HG02885 (cell line): ENCODE measurements around the gene CLEC4M.
"Not testable (repeated sequence)": the region's sequence is repeated elsewhere in the genome, so short reads cannot be mapped to it uniquely, and the experiment has no call there.

Experiments used
- ATAC-seq: cut with Tn5 transposase; IDR thresholded peaks from one replicate; pipeline ENCODE4 v1.9.1; 2021; ENCODE audit warnings: mild to moderate bottlenecking; ENCODE audit not compliant: unreplicated experiment, poor library complexity

The CLEC4M gene

DNA sequence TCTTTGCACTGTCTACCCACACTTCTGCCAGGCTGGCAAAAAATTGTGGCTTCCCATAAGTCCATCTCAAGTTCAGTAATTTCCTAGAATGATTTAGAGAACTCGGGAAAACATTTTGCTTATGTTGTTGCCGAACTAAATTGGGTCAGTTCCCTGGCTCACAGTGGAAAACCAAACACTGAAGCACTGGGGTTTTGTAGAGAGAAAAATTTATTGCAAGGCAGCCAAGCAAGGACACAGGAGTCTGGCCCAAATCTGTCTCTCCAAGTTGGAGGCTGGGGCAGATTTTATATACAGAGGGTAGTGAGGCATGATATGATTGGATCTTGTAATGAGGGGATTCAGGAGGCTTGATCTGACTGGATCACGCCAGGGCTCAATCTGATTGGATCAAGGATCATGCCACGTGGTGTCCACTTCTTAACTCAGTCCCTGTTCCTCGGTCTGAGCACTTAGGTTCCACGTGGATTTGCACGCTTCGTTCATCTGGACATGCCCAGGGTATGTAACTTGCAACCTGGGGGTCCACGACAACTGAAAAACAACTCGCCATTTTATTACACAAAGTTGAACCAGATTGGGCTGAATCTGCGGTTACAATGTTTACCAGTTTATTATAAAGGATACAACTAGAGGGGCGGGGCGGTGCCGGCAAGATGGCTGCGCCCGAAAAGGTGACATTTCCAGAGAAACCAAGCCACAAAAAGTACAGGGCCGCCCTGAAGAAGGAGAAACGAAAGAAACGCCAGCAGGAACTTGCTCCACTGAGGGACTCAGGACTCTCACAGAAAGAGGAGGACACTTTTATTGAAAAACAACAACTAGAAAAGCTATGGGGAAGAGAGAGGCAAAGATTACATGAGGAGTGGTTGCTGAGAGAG is 23.0 kb upstream of the CLEC4M start:
- ATAC-seq: no peak

DNA sequence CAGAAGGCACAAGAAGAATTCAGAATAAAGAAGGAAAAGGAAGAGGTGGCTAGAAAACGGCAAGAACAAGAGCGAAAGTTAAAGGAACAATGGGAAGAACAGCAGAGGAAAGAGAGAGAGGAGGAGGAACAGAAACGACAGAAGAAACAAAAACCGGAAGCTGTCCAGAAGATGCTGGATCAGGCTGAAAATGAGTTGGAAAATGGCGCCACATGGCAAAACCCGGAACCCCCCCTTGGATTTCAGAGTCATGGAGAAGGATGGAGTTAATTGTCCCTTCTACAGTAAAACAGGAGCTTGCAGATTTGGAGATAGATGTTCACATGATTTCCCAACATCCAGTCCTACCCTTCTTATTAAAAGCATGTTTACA is 22.4 kb upstream of the CLEC4M start:
- no peak for ATAC-seq

DNA sequence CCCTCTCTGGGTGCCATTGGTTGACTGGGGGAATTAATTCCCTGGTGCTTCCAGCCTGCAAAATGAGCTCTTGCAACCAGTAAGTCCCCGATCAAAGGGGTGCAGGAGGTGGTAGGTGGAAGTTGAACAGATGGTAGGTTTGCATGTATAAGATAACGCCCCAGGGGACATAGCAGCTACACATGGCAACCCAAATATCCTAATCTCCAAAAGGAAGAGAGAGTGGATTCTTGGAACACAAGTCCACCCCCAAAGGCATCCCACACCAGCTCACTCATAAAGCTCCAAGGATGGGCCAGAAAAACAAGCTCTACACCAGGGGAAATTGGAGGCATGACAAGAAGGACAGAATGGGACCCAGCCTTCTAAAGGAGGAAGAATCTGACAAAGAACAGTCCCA is 20.5 kb upstream of the CLEC4M start:
- no peak for ATAC-seq

DNA sequence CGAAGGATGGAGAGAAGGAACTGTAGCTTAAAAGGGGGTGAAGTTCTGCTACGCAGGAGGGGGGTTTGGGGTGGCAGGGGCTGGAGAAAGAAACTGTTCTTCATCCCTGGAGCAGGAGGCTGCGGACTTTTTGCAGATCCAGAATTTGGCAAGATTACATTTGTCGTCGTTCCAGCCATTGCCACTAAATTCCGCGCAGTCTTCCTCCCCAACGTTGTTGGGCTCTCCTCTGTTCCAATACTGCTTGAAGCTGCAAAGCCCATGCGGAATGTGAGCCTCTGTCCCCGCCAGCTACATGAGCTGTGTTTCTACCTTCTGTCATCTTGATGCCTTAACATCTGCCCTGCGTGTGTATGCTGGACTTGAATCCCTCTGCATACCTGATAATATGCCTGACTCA is 20.1 kb upstream of the CLEC4M start:
- ATAC-seq: no peak

DNA sequence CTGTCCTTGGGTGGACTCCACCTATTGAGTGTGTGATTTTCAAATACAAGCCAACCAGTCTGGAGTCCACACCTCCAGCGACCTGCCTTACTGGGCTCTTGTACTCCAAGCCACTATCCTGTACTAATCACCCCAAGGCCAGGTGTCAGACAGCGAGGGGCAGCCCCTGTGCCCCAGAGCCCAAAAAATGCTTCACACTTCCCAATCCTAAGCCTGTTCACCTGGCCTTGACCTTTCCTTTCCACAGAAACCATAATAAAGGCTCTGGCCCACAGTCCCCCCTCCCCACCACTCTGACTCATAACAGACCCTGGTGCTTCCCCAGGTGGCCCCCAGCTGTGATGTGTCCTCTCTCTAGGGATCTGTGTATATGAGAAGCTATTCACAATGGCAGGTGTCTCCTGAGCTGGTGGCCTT is 19.6 kb upstream of the CLEC4M start:
- ATAC-seq: no peak

DNA sequence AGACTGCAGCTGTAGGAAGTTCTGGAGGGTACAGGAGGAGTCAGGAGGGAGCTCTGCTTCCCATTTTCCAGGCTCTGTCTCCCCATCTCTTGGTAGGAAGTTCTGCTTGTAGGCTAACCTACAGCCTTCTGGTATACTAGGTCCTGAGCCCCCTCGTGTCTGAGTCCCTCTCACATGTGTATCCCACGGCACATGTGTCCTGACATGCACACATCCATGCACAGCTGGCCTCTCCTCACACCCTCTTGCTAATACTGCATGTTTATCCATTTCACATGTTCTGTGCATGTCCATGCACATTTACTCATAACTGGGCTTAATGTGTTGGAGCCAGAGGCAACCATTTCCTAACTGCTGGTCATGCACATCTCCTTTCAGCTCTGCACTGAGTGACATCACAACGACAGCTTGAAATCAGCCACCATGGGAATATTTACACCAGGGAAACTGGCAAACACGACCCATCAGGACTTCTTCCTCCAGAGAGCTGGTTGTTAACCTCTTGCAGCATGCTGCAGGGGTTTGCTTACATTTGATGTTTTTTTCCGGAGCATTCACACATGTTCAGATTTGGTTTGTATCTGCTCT is 18.8 kb upstream of the CLEC4M start:
- no peak for ATAC-seq

DNA sequence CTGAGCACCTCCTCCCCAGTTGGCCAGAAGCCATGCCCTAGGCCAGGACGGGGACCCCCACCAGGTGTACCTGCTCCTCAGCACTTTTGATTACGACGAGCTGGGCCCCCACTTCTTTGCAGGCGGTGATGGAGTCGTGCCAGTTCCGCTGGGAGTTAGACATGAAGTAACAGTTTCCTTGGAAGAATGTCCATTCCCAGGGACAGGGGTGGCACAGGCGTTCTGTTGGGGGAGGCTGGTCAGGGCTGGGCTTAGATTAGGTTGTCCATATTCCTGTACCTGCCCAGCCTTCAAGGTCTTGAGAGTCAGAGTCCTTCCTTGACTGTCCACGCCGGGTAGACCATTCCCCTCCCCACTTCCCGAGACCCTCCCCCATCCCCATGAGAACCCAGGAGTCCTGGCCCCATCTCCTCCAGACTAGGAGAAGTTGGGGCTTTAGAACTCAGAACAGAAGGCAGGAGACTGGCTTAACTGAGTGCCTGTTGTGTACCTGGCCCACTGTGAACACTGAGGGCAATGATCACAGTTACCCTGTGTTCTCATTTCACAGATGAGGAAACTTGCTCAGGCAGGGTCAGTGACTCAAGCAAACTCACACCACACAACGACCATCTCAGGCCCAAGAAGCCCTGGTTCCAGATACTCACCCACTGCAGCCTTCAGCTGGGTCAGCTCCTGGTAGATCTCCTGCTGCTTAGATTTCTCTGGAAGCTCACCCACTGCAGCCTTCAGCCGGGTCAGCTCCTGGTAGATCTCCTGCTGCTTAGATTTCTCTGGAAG is 18.0 kb upstream of the CLEC4M start:
- no peak for ATAC-seq

DNA sequence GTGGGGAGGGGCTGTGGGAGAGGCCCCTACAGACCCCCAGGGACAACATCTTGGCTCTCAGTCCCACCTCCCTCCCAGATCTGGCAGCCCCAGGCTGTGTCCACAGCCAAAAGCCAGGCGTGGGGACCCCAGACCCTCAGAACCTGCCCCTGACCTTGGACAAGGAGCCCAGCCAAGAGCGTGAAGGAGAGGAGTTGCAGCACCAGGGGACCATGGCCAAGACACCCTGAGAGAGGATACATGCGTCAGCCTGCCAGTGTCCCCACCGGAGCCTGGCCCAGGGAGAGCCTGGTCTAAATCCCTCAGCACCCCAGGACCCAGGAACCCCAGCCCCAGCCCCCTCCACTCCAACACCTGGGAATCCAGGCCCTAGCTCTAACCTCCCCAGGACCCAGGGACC is 16.7 kb upstream of the CLEC4M start:
- ATAC-seq: not testable (repeated sequence)

DNA sequence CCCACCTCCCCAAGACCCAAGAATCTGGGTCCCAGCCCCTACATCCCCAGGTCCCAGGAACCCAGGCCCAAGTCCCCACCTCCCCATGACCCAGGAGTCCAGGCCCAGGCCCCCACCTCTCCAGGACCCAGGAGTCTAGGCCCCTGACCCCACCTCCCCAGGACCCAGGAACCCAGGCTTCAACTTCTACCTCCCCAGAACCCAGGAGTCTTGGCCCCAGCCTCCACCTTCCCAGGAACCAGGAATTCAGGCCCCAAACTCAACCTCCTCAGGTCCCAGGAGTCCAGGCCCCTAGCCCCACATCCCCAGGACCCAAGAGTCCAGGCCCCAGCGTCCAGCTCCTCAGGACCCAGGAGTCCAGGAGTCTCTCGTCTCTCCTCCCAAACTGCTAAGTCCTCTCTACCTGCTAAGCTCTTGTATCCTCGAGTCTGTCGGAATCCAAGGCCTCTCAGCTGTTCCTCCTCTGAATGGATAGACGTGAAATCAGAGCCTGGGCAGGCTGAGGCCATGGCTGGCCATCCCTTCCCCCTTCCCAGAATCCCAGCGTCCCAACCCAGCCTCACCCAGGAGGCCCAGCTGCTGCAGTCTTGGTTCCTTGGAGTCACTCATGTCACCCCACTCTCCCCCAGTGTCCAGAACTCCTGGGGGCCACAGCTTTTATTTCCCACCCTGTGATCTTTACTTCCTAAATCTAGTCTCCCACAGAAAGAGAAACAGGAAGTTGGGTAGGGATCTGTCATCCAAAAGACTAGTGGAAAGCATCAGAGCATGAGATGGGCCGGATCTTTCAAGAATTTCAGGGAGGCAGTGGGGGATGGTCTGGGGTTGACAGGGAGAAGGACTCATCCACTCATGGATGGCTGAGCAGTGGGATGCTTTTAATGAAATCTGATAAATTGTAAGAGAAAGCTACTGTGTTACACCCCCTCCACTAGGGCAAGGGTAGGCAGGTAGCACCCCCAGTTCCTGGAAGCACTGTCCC is 15.8 kb upstream of the CLEC4M start, which contains the start of gene CD209:
CD209 (minus strand) TSS at position 632 of the 982 bp plus-strand sequence; CDS start at position 609, 23 bp downstream.
- ATAC-seq: no peak

DNA sequence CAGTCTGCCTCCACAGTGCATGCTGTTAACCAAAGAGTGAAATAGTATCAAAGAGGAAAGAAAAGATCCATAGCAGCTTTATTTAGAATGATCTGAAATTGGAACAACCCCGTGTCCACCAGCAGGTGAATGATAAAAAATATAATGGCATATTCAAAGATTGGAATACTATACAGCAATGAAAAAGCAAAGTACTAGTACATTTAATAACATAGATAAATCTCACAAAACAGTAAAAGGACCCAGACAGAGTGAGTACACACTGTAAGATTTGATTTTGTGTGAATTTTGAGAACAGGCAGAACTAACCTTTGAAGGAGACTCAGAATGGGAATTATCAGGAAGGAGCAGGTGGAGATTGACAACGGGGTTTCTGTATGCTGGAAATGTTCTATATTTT is 14.9 kb upstream of the CLEC4M start:
- ATAC-seq: no peak

DNA sequence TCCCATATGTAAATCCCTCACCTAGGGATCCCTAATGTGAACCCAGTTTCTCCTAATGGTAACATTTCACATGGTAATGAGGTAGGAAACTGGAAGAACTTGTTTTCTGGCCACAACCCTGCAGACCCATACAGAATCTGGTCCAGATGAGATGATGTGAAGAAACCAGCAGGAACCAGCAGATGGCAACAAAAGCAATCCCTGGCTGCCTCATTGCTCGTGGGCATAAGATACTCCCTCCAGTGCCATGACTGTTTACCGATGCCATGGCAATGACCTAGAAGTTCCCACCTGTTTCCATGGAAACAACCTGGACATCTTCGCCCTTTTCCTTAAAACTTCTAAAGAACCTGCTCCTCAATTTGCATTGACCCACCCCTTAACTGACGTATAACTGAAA is 14.3 kb upstream of the CLEC4M start:
- ATAC-seq: no peak

DNA sequence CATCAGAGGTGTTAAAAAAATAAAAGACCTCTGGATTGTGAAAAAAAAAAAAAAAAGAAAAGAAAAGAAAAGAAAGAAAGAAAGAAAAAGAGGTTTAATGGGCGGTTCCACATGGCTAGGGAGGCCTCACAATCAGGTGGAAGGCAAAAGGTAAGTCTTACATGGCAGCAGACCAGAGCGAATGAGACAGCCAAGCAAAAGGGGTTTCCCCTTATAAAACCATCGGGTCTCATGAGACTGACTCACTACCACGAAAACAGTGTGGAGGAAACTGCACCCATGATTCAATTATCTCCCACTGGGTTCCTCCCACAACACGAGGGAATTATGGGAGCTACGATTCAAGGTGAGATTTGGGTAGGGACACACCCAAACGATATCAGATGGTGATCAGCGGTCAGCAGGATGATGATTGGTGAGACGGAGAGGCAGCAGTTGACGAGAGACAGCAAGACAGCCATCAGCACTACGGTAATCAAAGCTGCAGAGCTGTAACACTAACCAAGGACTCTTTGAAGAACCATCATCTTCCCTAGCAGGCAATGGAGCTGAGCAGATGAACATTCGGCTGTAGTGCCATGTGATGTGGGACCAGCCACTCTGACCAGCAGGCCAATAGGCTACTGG is 11.8 kb upstream of the CLEC4M start:
- ATAC-seq: no peak

DNA sequence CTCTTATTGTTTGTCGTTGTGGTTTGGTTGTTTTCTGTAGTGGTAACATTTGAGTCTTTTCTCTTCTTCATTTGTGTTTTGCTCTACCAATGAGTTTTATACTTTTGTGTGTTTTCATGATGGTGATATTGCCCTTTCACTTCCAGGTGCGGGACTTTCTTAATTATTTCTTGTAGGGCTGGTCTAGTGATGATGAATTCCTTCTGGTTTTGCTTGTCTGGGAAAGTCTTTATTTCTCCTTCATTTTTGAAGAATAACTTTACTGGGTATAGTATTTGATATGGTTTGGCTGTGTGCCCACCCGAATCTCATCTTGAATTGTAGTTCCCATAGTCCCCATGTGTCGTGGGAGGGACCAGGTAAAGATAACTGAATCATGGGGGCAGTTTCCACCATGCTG is 6.8 kb upstream of the CLEC4M start:
- no peak for ATAC-seq

DNA sequence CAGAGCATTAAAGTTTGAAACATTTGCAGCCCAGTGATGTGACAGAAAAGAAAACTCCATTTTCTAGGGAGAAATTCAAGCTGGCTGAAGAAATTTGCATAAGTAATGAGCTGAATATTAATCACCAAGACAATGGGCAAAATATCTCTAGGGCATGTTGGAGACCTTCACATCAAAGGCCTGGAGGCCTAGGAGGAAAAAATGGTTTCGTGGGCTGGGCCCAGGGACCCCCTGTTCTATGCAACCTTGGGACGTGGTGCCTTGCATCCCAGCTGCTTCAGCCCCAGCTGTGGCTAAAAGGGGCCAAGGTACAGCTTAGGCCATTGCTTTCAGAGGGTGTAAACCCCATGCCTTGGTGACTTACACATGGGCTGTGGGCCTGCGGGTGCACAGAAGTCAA is 5.7 kb upstream of the CLEC4M start:
- no peak for ATAC-seq

DNA sequence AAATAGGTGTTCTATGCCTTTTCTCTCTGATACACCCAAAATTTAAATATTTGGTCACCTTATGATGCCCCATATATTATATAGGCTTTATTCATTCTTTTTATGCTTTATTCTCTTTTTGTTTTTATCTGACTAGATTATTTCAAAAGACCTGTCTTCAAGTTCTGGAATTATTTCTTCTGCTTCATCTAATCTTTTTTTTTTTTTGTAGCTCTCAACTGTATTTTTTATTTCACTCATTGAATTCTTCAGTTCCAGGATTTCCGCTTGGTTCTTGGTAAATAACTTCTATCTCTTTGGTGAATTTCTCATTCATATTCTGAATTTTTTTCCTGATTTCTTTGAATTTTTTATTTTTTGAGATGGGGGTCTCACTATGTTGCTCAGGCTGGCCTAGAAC is 3.9 kb upstream of the CLEC4M start:
- no peak for ATAC-seq

DNA sequence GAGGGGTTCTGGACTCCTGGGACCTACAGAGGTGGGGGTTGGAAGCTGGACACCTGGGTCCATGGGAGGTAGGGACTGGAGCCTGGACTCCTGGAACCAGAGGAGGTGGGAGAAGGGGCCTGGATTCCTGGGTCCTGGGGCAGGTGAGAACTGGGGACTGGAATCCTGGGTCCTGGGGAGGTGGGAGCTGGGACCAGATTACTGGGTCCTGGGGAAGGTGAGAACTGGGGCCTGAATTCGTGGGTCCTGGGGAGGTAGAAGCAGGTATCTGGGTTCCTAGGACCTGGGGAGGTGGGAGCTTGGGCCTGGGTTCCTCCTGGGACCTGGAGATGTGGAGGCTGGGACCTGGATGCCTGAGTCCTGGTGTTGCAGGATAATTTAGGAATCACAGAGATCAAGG is 653 bp downstream of the CLEC4M start:
- no peak for ATAC-seq

DNA sequence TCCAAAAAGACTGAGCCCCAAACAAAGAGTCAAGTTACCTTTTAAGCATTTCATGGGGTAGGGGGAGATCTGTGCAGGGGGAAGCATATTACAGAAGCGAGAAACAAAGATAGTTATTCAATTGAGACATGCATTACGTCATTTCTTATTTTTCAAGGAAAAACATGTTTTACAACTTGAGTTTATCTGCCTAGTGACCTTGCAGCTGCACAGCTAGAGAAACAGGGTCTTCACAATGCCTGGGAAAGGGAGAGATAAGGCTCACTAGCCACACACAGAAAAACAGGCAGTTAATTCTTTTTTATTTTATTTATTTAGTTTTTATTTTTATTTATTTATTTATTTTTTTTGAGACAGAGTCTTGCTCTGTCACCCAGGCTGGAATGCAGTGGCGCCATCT is 1.1 kb downstream of the CLEC4M start:
- ATAC-seq: not testable (repeated sequence)

DNA sequence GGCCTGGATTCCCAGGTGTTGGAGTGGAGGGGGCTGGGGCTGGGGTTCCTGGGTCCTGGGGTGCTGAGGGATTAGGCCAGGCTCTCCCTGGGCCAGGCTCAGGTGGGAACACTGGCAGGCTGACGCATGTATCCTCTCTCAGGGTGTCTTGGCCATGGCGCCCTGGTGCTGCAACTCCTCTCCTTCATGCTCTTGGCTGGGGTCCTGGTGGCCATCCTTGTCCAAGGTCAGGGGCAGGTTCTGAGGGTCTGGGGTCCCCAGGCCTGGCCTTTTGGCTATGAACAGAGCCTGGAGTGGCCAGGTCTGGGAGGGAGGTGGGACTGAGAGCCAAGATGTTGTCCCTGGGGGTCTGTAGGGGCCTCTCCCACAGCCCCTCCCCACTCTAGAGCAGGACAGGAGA is 2.0 kb downstream of the CLEC4M start:
- not testable (repeated sequence) for ATAC-seq

DNA sequence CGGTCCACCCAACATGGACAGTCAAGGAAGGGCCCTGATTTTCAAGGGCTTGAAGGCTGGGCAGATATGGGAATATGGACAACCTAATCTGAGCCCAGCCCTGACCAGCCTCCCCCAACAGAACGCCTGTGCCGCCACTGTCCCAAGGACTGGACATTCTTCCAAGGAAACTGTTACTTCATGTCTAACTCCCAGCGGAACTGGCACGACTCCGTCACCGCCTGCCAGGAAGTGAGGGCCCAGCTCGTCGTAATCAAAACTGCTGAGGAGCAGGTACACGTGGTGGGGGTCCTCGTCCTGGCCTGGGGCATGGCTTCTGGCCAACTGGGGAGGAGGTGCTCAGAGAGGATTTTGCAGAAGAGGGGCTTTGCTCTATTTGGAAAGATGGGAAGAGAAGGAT is 3.5 kb downstream of the CLEC4M start:
- ATAC-seq: no peak

DNA sequence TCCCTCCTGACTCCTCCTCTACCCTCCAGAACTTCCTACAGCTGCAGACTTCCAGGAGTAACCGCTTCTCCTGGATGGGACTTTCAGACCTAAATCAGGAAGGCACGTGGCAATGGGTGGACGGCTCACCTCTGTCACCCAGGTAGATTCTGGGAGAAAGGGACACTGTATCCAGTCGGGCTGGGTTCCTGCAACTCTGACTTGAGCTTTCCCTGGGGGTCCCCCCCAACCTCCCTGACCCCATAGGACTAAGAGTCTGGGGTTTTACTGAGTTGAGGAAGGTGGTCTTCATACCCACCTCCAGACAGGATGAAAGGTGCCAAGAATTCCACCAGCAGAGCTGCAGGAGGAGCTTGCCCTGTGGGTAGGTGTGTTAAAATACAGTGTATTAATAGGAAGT is 4.4 kb downstream of the CLEC4M start:
- no peak for ATAC-seq
